ENCODE data around the gene COX5A. TPM values are rescaled to one million over a fixed set of nuclear protein-coding genes. Genes with fewer than 3 reads are reported as not detected.

COX5A gene
- total and polyA plus RNA-seq, 2 of the 4 experiments (the other 2 are of a cell fraction) = 39.8 to 141 TPM

- TF ChIP-seq ELK1 (IDR thresholded peaks at IDR 0.05; ENCODE audit: borderline replicate concordance, low read depth, low read length) (no peak), NFE2L2 (IDR thresholded peaks at IDR 0.05; ENCODE audit: low read depth, low read length) (no peak)
Observed at GRCh38 chr15:74950078-74950908, 12.4 kb upstream of the COX5A start (continued).

- no peak for ATAC-seq (ENCODE audit: low read depth)
- 0 out of 2 replicates have a peak overlapping the region, but pooled peaks have one; percentile 1 for H3K4ac ChIP-seq (ENCODE audit: low read depth, low read length)
- TF ChIP-seq ELK1 (IDR thresholded peaks at IDR 0.05; ENCODE audit: borderline replicate concordance, low read depth, low read length) (no peak), CTCF (conservative IDR thresholded peaks at IDR 0.05; ENCODE audit: low read depth, low read length) (no peak), RCOR1 (IDR thresholded peaks at IDR 0.05; ENCODE audit: insufficient replicate concordance, low read length) (no peak), MAZ (IDR thresholded peaks at IDR 0.05; ENCODE audit: borderline replicate concordance, low read depth, low read length) (0 out of 2 replicates have a peak, but pooled peaks have one; percentile 31)
- peaks cover 6% of the 10 kb centered on the region; the same call in 1 of the 2 replicates for H4K20me1 ChIP-seq (ENCODE audit: insufficient read depth, low read length)
- in situ Hi-C loops (cut with MboI; ENCODE audit: low sequenced_read_pairs) = no loop called here
- peak overlapping the region; percentile 99 for H3K4me2 ChIP-seq (ENCODE audit: low read depth, low read length)
- peak overlapping the region; percentile 56 for H3K27ac ChIP-seq (ENCODE audit: insufficient read depth, low read length)
- H2BK20ac ChIP-seq (ENCODE audit: low read depth, low read length) = no peak overlapping the region
- H4K91ac ChIP-seq (ENCODE audit: insufficient read depth, low read depth, low read length) = no peak overlapping the region; the same call in 1 of the 2 replicates
- no peak for DNase-seq
- 1% methylated on average over 15 of the region's 18 CpGs; no CpG with 5 or more reads in 1 of the 2 experiments for WGBS, 2 experiments (ENCODE audit: extremely low coverage in 2 of 2, insufficient read length in 1 of 2)
- H2BK15ac ChIP-seq (ENCODE audit: low read depth, low read length) = no peak overlapping the region
- H3K56ac ChIP-seq (ENCODE audit: extremely low read depth, insufficient read depth, low read length) = peak overlapping the region; percentile 60; the same call in 1 of the 2 replicates
- POLR2A ChIA-PET (ENCODE audit: unreplicated experiment) = no interaction called here
- H2AK5ac ChIP-seq (ENCODE audit: low read depth, low read length) = peak overlapping the region; percentile 6; the same call in 1 of the 2 replicates
- peaks cover 7% of the 10 kb centered on the region; the same call in 1 of the 2 replicates for H3K9me1 ChIP-seq (ENCODE audit: insufficient read depth, low read length)
- peaks cover 5% of the 10 kb centered on the region; the same call in 1 of the 2 replicates for H3K27me3 ChIP-seq (ENCODE audit: control insufficient read depth, insufficient read depth, low read length)
- dilution Hi-C loops (cut with HindIII; ENCODE audit: low sequenced_read_pairs, unreplicated experiment) = no loop called here
- peak overlapping the region; percentile 21 for H3K14ac ChIP-seq (replicated peaks; ENCODE audit: low read depth, low read length)
- peak overlapping the region; percentile 89 for H3K4me3 ChIP-seq (ENCODE audit: insufficient read depth, low read depth, low read length)
- CTCF ChIA-PET = no interaction called here
- no peaks in the 10 kb centered on the region for H3K9me3 ChIP-seq (ENCODE audit: control insufficient read depth, insufficient read depth, low read length)
- no peak overlapping the region; the same call in 1 of the 2 replicates for H3K18ac ChIP-seq (ENCODE audit: low read depth, low read length)
- H4K8ac ChIP-seq (ENCODE audit: low read depth in 2 of 2, low read length in 2 of 2) = peak overlapping the region in 1 of 2 experiments; percentile 76; a peak in 1 of 4 replicates
- peak overlapping the region; percentile 72 for H3K9ac ChIP-seq (ENCODE audit: low read depth, low read length)
- H2BK5ac ChIP-seq (ENCODE audit: low read depth, low read length, poor library complexity, severe bottlenecking) = peak overlapping the region; percentile 31
- H2AK9ac ChIP-seq (replicated peaks; ENCODE audit: low read depth, low read length, poor library complexity) = peak overlapping the region; percentile 97
- no peak overlapping the region for H2BK120ac ChIP-seq (ENCODE audit: low read depth, low read length)
- no peaks in the 10 kb centered on the region for H3K36me3 ChIP-seq (ENCODE audit: control insufficient read depth, insufficient read depth, low read length)
- BruUV-seq (replicated peaks) = TSS peak; percentile 65
- peaks cover 2 to 36% of the 10 kb centered on the region in 2 experiments; a peak in 3 of 4 replicates for H3K79me1 ChIP-seq (ENCODE audit: low read depth in 1 of 2, low read length in 2 of 2)
- H3K23ac ChIP-seq (ENCODE audit: low read depth, low read length) = peak overlapping the region; percentile 48; the same call in 1 of the 2 replicates
- intact Hi-C loops (cut with micrococcal nuclease) = no loop called here
- peak overlapping the region; percentile 93 for H2AFZ ChIP-seq (replicated peaks; ENCODE audit: low read length, poor library complexity)
- H4K5ac ChIP-seq (ENCODE audit: low read depth, low read length) = peak overlapping the region; percentile 42; the same call in 1 of the 2 replicates
- H3K4me1 ChIP-seq (ENCODE audit: control insufficient read depth, insufficient read depth, low read length) = no peaks in the 10 kb centered on the region
Observed at GRCh38 chr15:74937272-74937589, 642 bp downstream of the COX5A start.
